Measurements from ENCODE around the gene CCL21. TPM values are rescaled to one million over a fixed set of nuclear protein-coding genes. Genes with fewer than 3 reads are reported as not detected.

The CCL21 gene
- total and polyA plus RNA-seq, 2 of the 13 experiments (the other 11 are each of a cell fraction or from before 2014, with no cell fraction given) = not detected

DNA sequence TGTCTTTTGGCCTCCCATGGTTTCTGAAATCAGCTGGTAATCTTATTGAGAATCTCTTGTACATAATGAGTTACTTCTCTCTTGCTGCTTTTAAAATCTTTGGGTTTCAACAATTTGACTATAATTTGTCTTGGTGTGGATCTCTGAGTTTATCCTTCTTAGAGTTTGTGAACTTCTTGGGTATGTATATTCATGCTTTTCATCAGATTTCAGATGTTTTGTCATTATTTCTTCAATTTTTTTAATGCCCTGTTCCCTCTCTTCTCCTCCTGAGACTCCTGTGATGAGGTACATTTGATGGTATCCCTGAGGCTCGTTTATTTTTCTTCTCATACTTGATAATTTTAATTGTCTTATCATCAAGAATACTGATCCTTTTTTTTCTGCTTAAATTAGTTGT lies 2.2 kb upstream of the CCL21 start:
- H3K9me3 ChIP-seq (ENCODE audit: low read length) = no peaks in the 10 kb centered on the region
- ATAC-seq = no peak
- no peaks in the 10 kb centered on the region for H3K4me1 ChIP-seq (ENCODE audit: insufficient read depth, low read length)
- ChIA-PET CTCF (ENCODE audit: low intra/inter-chr PET ratio, low total read pairs) (no interaction called here), POLR2A (no interaction called here)
- peak; percentile 26 for FAIRE-seq
- TF ChIP-seq ZNF17 (CRISPR knock-in tag; IDR thresholded peaks at IDR 0.05) (no peak), ZNF572 (CRISPR knock-in tag; IDR thresholded peaks at IDR 0.05) (no peak), ETV5 (CRISPR knock-in tag; IDR thresholded peaks at IDR 0.05; ENCODE audit: borderline replicate concordance) (no peak), TCF12 (IDR thresholded peaks at IDR 0.05) (no peak), TCF12 (CRISPR knock-in tag; IDR thresholded peaks at IDR 0.05) (no peak), ZNF816 (CRISPR knock-in tag; IDR thresholded peaks at IDR 0.05; ENCODE audit: borderline replicate concordance) (no peak), ATAD3A (CRISPR knock-in tag; IDR thresholded peaks at IDR 0.05) (no peak), ZNF792 (CRISPR knock-in tag; IDR thresholded peaks at IDR 0.05) (no peak), ZNF567 (CRISPR knock-in tag; IDR thresholded peaks at IDR 0.05; ENCODE audit: borderline replicate concordance) (no peak), NR2F1 (CRISPR knock-in tag; IDR thresholded peaks at IDR 0.05) (no peak), GTF3A (CRISPR knock-in tag; conservative IDR thresholded peaks at IDR 0.05) (no peak), RBM22 (optimal IDR thresholded peaks at IDR 0.05; ENCODE audit: low read length) (no peak), HNRNPK (IDR thresholded peaks at IDR 0.05; ENCODE audit: low read depth, low read length, poor library complexity, severe bottlenecking) (no peak)
- TF ChIP-seq, protein P1, sequence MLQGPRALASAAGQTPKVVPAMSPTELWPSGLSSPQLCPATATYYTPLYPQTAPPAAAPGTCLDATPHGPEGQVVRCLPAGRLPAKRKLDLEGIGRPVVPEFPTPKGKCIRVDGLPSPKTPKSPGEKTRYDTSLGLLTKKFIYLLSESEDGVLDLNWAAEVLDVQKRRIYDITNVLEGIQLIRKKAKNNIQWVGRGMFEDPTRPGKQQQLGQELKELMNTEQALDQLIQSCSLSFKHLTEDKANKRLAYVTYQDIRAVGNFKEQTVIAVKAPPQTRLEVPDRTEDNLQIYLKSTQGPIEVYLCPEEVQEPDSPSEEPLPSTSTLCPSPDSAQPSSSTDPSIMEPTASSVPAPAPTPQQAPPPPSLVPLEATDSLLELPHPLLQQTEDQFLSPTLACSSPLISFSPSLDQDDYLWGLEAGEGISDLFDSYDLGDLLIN (CRISPR knock-in tag; IDR thresholded peaks at IDR 0.05; ENCODE audit: borderline replicate concordance) = no peak
- TF ChIP-seq, protein P2, sequence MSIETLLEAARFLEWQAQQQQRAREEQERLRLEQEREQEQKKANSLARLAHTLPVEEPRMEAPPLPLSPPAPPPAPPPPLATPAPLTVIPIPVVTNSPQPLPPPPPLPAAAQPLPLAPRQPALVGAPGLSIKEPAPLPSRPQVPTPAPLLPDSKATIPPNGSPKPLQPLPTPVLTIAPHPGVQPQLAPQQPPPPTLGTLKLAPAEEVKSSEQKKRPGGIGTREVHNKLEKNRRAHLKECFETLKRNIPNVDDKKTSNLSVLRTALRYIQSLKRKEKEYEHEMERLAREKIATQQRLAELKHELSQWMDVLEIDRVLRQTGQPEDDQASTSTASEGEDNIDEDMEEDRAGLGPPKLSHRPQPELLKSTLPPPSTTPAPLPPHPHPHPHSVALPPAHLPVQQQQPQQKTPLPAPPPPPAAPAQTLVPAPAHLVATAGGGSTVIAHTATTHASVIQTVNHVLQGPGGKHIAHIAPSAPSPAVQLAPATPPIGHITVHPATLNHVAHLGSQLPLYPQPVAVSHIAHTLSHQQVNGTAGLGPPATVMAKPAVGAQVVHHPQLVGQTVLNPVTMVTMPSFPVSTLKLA (IDR thresholded peaks at IDR 0.05) = no peak
- intact Hi-C loops (cut with micrococcal nuclease; ENCODE audit: unreplicated experiment) = no loop called here
- no peak overlapping the region for H3K27ac ChIP-seq (ENCODE audit: extremely low read length, insufficient read depth, low read length)
- H3K36me3 ChIP-seq (replicated peaks in 1 of 2; ENCODE audit: control insufficient read depth in 1 of 2, insufficient read depth in 2 of 2, low read length in 2 of 2) = no peaks in the 10 kb centered on the region
- H3K4me3 ChIP-seq (replicated peaks in 1 of 3; ENCODE audit: insufficient read depth in 1 of 3, low read depth in 2 of 3, low read length in 3 of 3) = no peak overlapping the region
- WGBS (ENCODE audit: low lambda C conversion rate) = 0% methylated on average over 1 of the region's 1 CpG
- no TSS peak for BruUV-seq (replicated peaks)
- H4K20me1 ChIP-seq (ENCODE audit: insufficient read depth, low read length) = no peaks in the 10 kb centered on the region
- H3K4me2 ChIP-seq (ENCODE audit: low read depth, low read length) = no peak overlapping the region
- H3K9ac ChIP-seq (ENCODE audit: insufficient read depth, low read depth, low read length) = no peak overlapping the region
- DNase-seq (ENCODE audit: low spot score) = no peak
- H3K79me2 ChIP-seq (ENCODE audit: insufficient read depth, low read length) = no peaks in the 10 kb centered on the region
- H3K27me3 ChIP-seq (ENCODE audit: control insufficient read depth in 1 of 2, insufficient read depth in 2 of 2, low read length in 2 of 2) = peaks cover 1 to 5% of the 10 kb centered on the region in 2 experiments; a peak in 3 of 5 replicates
- in situ Hi-C loops (cut with HindIII; ENCODE audit: extremely low pct_ligation_motif_present, low pct_unique_long_range_greater_than_20kb) = no loop called here
- H2AFZ ChIP-seq (ENCODE audit: low read length) = no peak overlapping the region
